Activated CD8-positive, alpha-beta memory T cell treated with anti-CD3 and anti-CD28 coated beads for 1 hour (primary cell): Measurements from ENCODE around the gene COL4A2.

Experiments
- DNase-seq, 2 donors: peaks; one replicate each; pipeline ENCODE4 v3.0.0-alpha.2; 2020; ENCODE audit warnings: low read depth in 1 of 2; ENCODE audit errors: extremely low read depth in 1 of 2

The COL4A2 gene

GRCh38 chr13:110431425-110432294, 124.6 kb downstream of the COL4A2 start:
- no peak for DNase-seq

DNA sequence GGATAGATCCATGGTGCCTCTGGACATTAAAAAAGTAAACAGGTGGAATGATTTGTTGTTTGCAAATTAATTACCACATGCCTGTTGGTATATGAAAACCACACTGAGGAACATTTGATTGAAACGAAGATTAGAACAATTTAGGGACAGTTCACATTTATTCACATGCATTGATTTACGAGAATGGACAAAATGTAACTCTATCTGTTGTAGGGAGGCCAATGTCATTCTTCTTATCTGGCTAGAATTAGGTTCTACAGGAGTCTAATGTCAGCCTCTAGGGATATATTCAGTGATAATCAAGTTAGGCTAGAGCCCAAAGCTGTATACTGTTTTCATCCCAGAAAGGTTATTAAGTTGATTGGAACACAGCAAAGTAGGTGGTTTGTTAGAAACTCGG, 125.4 kb downstream of the COL4A2 start:
- no peak for DNase-seq

DNA sequence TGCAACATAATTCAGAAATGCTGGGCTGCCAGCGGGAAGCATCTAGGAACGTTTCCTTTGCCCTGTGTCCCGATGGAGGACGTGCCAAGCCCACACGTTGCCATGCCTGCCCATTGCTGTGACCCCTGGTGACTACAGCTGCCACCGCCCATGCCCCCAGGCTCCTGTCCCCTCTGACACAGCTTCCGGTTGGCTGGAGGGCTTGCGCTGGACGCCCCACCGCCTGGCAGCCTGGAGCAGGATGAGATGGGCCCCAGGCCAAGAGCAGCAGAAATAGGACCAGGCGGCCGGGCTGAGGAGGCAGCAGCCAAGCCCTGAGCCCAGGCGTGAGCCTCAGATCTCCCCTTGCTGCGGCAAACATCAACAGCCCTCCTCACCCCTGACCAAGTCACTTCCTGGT, 125.9 kb downstream of the COL4A2 start:
- no peak for DNase-seq

GRCh38 chr13:110434629-110435028, 127.5 kb downstream of the COL4A2 start:
- no peak for DNase-seq

DNA sequence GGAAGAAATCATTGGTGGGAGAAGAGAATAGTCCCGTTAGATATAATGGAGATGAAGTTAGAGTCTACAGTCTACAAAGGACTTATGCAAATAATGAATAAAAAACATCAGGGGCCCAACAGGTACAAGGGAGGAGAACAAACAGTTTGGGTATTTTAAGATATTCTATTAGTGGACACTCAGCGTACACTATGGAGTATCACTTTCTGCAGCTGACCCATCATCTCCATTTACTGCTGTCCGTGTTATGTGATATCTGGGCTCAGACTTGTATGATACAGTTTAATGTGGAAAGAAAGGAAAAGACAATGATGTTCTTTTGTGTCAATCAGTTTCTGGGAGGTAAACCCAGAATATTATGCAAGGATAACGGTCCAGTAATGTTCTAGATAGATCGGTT, 128.2 kb downstream of the COL4A2 start:
- DNase-seq = no peak

GRCh38 chr13:110436276-110436675, 129.2 kb downstream of the COL4A2 start:
- no peak for DNase-seq

DNA sequence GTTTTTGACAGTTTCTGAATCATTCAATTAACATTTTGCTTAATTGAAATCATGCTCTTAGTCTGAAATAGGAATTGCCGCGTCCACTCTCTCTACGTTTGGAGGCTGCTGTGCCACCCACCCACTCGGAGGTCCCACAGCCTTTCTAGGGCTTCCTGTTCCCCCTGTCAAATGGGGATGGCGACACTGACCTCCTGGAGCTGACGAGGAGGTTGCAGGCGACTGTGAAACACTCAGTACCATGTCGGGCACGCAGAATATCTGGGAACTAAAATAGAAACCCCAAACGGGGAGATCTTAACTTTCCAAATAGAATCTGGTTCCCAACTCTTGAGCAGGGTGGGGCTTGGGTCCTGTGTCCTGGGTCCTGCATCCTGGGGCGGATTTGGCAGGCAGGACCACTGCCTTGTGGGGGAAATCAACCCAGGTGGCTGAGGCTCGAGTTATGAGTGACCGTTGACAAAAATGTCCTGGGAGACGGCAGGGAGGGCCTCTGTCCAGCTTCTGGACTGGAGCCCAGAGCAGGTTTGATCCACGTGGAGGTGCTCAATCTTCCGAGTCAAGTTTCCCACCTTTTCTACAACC, 129.8 kb downstream of the COL4A2 start:
- no peak for DNase-seq

- DNase-seq = no peak
Measured at GRCh38 chr13:110438211-110438610, 131.1 kb downstream of the COL4A2 start.

- DNase-seq = no peak
Measured at GRCh38 chr13:110438776-110439175, 131.7 kb downstream of the COL4A2 start.

GRCh38 chr13:110440946-110441731, 134.1 kb downstream of the COL4A2 start:
- DNase-seq = no peak

DNA sequence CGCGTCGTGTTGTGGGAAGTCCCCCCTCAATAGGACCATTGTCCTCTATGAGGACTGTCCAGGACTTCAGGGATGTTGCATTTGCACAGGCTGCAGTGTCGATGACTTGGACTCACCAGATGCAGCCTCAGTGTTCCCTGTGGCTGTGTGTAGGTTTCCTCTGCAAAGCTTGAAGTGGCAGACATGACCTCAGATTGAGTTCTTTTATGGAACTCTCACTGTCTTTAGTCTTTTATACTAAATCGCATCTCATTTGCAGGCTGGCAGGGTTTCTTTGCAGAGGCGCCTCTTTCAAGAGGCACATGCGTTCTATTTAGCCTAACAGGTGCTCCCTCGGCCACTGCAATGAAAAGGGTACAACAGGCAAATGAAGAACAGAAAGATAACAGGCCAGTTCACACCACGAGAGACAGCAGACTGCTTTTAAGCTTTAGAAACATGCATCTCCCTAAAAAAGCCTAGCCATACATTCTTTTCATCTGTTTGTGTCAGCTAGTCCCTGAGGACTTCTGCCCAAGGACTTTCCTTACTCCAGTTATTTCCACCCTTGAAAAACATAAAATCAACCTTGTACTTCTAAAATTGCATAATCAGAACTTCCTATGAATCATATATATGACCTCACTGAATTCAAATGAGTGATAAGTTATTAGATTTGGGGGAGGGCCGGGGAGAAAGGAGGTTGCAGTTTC, 136.0 kb downstream of the COL4A2 start:
- DNase-seq = no peak

- no peak for DNase-seq
Measured at GRCh38 chr13:110443622-110444225, 136.6 kb downstream of the COL4A2 start.

- DNase-seq = no peak
Measured at GRCh38 chr13:110444226-110444653, 137.2 kb downstream of the COL4A2 start.

DNA sequence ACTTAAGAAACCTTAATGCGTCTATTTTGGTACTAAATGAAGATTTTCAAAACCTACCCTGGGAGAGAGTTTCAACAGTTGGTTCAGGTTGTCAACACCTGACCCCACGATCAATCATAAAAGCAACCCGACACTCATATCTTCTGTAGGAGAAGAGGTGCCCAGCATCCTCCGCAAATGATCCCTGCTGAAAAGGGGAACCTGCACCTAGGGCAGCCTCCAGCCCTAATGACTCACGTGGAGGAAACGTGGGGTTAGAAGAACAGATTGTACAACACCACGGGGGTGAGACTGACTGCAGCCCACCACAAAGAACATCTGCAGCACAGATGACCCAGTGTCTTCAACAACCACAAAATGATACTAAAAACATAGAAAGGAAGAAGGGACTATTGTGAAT, 138.1 kb downstream of the COL4A2 start:
- DNase-seq = no peak

- no peak for DNase-seq
Measured at GRCh38 chr13:110445722-110446574, 138.9 kb downstream of the COL4A2 start.

GRCh38 chr13:110446575-110446890, 139.4 kb downstream of the COL4A2 start:
- no peak for DNase-seq

DNA sequence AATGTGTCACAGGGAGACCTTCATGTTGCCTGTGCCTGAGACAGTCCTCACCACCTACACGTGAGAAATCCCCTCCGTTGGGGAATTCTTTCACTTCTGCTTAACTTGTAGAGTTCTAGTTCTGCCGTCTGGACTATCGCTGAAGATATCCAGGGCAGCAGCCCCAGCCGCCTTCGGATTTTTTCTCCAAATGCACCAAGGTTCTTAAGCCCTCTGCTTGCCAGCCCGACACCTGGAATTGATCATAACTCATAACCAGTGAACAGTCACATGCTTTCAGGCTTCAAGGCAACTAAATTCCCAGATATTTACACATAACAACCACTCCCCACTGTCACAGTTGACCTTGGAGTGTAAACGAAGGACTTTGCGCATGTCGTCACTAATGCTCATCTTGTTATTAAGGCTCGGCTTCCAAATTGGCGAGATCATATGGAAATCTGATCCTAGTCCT, 140.0 kb downstream of the COL4A2 start:
- DNase-seq = no peak

DNA sequence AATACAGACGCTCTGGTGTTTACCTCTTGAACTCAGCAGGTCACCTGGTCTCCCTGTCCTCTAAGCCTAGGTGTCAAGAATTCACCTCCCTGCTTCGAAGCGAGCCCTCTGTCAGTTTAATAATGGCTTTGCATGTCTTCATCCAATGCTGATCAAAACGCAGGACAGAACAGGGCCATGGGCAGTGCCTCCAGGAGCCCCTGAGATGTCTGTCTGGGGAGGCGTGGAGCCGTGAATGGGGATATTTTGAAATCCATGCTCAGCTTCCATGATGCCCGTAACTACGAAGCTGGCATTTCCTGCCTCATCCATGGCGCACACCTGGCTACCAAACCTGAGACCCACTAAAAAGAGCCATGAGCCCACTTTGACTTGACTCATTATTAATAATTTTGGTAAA, 140.7 kb downstream of the COL4A2 start:
- no peak for DNase-seq

GRCh38 chr13:110448230-110448629, 141.1 kb downstream of the COL4A2 start:
- DNase-seq = no peak

DNA sequence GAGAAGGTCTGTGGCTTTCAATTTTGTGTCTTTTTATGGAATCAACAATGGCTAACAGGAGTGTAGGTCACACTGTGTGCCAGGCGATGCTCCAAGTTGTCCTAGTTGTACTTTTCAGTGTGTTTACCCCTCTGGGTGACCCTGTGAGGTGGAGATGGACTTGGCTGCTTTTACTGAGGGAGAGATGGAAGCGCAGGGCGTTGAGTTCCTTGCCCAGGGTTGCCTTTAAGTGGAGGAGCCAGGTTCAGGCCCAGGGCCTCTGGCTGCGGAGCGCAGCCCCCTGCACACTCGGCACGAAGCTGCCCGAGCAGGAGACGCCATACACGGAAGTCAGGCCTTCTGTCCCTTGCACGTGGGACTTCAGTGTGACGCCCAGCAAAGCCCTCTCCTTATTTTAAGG, 141.6 kb downstream of the COL4A2 start:
- DNase-seq = no peak
